H1 (cell line): ENCODE data around the gene SSTR5. TPM values are rescaled to one million over a fixed set of nuclear protein-coding genes. Genes with fewer than 3 reads are reported as not detected.

Experiments
- CHD1 ChIP-seq: IDR thresholded peaks from 2 replicates; pipeline ENCODE4 v1.6.1; 2012; ENCODE audit warnings: low read depth, low read length, improper control_type of control experiment
- CREB1 ChIP-seq: IDR thresholded peaks from 2 replicates; pipeline ENCODE4 v1.6.1; 2012; ENCODE audit warnings: inconsistent platforms
- EZH2 ChIP-seq: fragments of 200-600 bp; sonication (generic); IDR thresholded peaks from 2 replicates; pipeline ENCODE4 v1.7.1; 2012; ENCODE audit warnings: low read depth, mild to moderate bottlenecking, moderate library complexity, low read length, inconsistent platforms; ENCODE audit not compliant: severe bottlenecking
- MAX ChIP-seq: IDR thresholded peaks from 2 replicates; pipeline ENCODE4 v1.6.1; 2012; ENCODE audit warnings: inconsistent platforms
- SP4 ChIP-seq: IDR thresholded peaks from 2 replicates; pipeline ENCODE4 v1.6.1; 2012; ENCODE audit warnings: low read length, inconsistent platforms
- YY1 ChIP-seq: IDR thresholded peaks from 2 replicates; pipeline ENCODE4 v1.6.1; 2011; ENCODE audit warnings: low read depth, mild to moderate bottlenecking, low read length
- polyA plus RNA-seq, 7 experiments: library from polyadenylated mRNA; depleted of rRNA in 3 of 7; stranded (reverse) in 5 of 7; unstranded in 2 of 7; fragments of >200 nt in 5 of 7; fragments of 200-250 nt in 2 of 7; gene quantifications; 1 replicate in 5 of 7; 2 replicates in 1 of 7; 4 replicates in 1 of 7; pipeline versions ENCODE4 v1.2.1 to v1.2.3, GENCODE V29; 2011 to 2013; ENCODE audit warnings: missing spikeins in 2 of 7, mixed read lengths in 2 of 7
- total RNA-seq: library from RNA; stranded (reverse); fragmentation: NEBNext Ultra II Directional; extraction: Animal tissue kit (Norgen Biotek cat#: 25700); gene quantifications from 2 replicates; pipeline ENCODE4 v1.2.1, GENCODE V29; 2021
- TF ChIP-seq, protein P1 (sequence below), 3 experiments: IDR thresholded peaks; 1 replicate in 2 of 3; 2 replicates in 1 of 3; pipeline versions ENCODE4 v1.5.1 to v1.6.1; 2011; ENCODE audit warnings: low read length in 3 of 3, mild to moderate bottlenecking in 3 of 3, inconsistent platforms in 2 of 3, low read depth in 1 of 3, moderate library complexity in 1 of 3; ENCODE audit not compliant: insufficient read depth in 1 of 3; ENCODE audit errors: control extremely low read depth in 1 of 3

SSTR5 gene
- total and polyA plus RNA-seq, 2 of the 8 experiments (the other 6 are each of a cell fraction or from before 2014, with no cell fraction given) = 0.56 to 0.60 TPM

DNA sequence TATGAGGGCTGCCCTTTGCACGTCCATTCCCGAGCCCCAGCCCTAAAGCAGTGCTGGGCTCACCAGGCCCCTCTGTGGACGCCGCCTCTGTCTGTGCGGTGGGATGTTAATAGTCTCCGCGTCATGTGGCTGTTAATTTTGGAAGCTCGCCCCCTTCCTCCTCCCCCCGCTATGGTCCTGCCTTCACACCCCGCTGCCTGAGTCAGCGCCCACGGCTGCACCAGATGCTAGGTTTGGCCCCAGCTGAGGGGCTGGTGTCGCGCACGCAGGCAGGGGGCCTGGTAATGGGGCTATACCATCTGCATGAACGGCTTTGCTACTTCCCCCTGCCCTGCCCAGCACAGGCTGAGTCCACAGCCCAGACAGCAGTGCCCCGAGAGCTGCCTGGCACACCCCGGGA is 4.1 kb upstream of the SSTR5 start (continued):
- TF ChIP-seq, protein P1, sequence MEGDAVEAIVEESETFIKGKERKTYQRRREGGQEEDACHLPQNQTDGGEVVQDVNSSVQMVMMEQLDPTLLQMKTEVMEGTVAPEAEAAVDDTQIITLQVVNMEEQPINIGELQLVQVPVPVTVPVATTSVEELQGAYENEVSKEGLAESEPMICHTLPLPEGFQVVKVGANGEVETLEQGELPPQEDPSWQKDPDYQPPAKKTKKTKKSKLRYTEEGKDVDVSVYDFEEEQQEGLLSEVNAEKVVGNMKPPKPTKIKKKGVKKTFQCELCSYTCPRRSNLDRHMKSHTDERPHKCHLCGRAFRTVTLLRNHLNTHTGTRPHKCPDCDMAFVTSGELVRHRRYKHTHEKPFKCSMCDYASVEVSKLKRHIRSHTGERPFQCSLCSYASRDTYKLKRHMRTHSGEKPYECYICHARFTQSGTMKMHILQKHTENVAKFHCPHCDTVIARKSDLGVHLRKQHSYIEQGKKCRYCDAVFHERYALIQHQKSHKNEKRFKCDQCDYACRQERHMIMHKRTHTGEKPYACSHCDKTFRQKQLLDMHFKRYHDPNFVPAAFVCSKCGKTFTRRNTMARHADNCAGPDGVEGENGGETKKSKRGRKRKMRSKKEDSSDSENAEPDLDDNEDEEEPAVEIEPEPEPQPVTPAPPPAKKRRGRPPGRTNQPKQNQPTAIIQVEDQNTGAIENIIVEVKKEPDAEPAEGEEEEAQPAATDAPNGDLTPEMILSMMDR (IDR thresholded peaks at IDR 0.05; ENCODE audit: control extremely low read depth in 1 of 3, insufficient read depth in 1 of 3, low read depth in 1 of 3, low read length in 3 of 3) = no peak
- TF ChIP-seq SP4 = no peak
- TF ChIP-seq MAX = no peak
- no peak for TF ChIP-seq CHD1
- no peak for TF ChIP-seq CREB1
- TF ChIP-seq EZH2 = no peak
- TF ChIP-seq YY1 = no peak
